A549 (cell line): Measurements from ENCODE around the gene BPIFA3. TPM values are rescaled to one million over a fixed set of nuclear protein-coding genes. Genes with fewer than 3 reads are reported as not detected.

Source experiments
- ATAC-seq, 2 experiments: fragments of 200-7000 bp in 1 of 2; fragments of >200 bp in 1 of 2; cut with Nextera tagmentation in 1 of 2; cut with Tn5 transposase in 1 of 2; 3 replicates each; pipeline versions ENCODE4 v1.8.0 to v1.9.1; 2018 to 2020; ENCODE audit warnings: mild to moderate bottlenecking in 1 of 2, moderate library complexity in 1 of 2
- CTCF ChIA-PET: fragments of 300-600 bp; sonication (Branson Sonifier 250); formaldehyde crosslinking; extraction: SDS; loops from one replicate; lab custom pipeline; 2021; ENCODE audit warnings: antibody characterized with exemption, inconsistent platforms; lab: Yijun Ruan, JAX
- POLR2A ChIA-PET: fragments of 350-600 bp; formaldehyde crosslinking; extraction: SDS; loops from one replicate; lab custom pipeline; 2021; ENCODE audit warnings: antibody characterized with exemption, inconsistent platforms; lab: Yijun Ruan, JAX
- DNase-seq, 2 experiments: peaks; one replicate each; pipeline versions ENCODE4 v3.0.0 to v3.0.0-alpha.2; 2011 to 2016; ENCODE audit warnings: low read depth in 1 of 2, low spot score in 1 of 2
- FAIRE-seq: peaks from 2 replicates; lab custom pipeline; 2011; peaks lifted over from hg19 to GRCh38; lab: Jason Lieb, UNC
- H3K27ac ChIP-seq, 2 experiments: fragments of >200 bp; sonication (Bioruptor Twin); formaldehyde crosslinking; 3 replicates each; pipeline ENCODE4 v1.5.1; 2016 to 2017
- H3K4me1 ChIP-seq: fragments of >200 bp; sonication (Bioruptor Twin); formaldehyde crosslinking; 3 replicates; pipeline ENCODE4 v1.6.1; 2016
- H3K4me2 ChIP-seq: fragments of >200 bp; sonication (Bioruptor Twin); formaldehyde crosslinking; 3 replicates; pipeline ENCODE4 v1.6.1; 2016
- H3K4me3 ChIP-seq: fragments of >200 bp; sonication (Bioruptor Twin); formaldehyde crosslinking; 3 replicates; pipeline ENCODE4 v1.5.1; 2016
- H3K9me3 ChIP-seq: fragments of >200 bp; sonication (Bioruptor Twin); formaldehyde crosslinking; 3 replicates; pipeline ENCODE4 v1.6.1; 2016
- ATOH8 ChIP-seq: fragments of 250-450 bp; sonication (Bioruptor Pico); IDR thresholded peaks from 2 replicates; pipeline ENCODE4 v1.5.0; 2020; ENCODE audit warnings: low read depth, mild to moderate bottlenecking, moderate library complexity
- BCL3 ChIP-seq: fragments of >200 bp; sonication (Bioruptor Twin); formaldehyde crosslinking; IDR thresholded peaks from 3 replicates; pipeline ENCODE4 v1.6.1; 2016
- CBX8 ChIP-seq: fragments of 200-600 bp; sonication (generic); IDR thresholded peaks from 2 replicates; pipeline ENCODE4 v1.6.1; 2016
- CEBPB ChIP-seq, 2 experiments: fragments of >200 bp in 1 of 2; sonication (Bioruptor Twin) in 1 of 2; formaldehyde crosslinking in 1 of 2; IDR thresholded peaks; 2 replicates each; pipeline ENCODE4 v1.6.1; 2012 to 2016
- CHD2 ChIP-seq: fragments of 150-350 bp; IDR thresholded peaks from 2 replicates; pipeline ENCODE4 v1.6.1; 2014; ENCODE audit warnings: low read length; ENCODE audit not compliant: partially characterized antibody
- CTCF ChIP-seq: fragments of >200 bp; sonication (Bioruptor Twin); formaldehyde crosslinking; IDR thresholded peaks from 3 replicates; pipeline ENCODE4 v1.5.1; 2016
- EHF ChIP-seq: fragments of 250-450 bp; sonication (Bioruptor Pico); IDR thresholded peaks from 2 replicates; pipeline ENCODE4 v1.5.0; 2020; ENCODE audit warnings: mild to moderate bottlenecking
- FOSL2 ChIP-seq, 2 experiments: fragments of 450-650 bp in 1 of 2; fragments of >200 bp in 1 of 2; sonication (Bioruptor Twin) in 1 of 2; formaldehyde crosslinking; IDR thresholded peaks; 2 replicates each; pipeline versions ENCODE4 v1.5.0 to v1.6.1; 2016 to 2020; ENCODE audit warnings: mild to moderate bottlenecking in 1 of 2, moderate library complexity in 1 of 2
- HMGXB4 ChIP-seq: fragments of 250-450 bp; sonication (Bioruptor Pico); IDR thresholded peaks from 2 replicates; pipeline ENCODE4 v1.5.0; 2021; ENCODE audit warnings: mild to moderate bottlenecking, moderate library complexity, borderline replicate concordance
- HOXA7 ChIP-seq: fragments of 250-450 bp; sonication (Bioruptor Pico); IDR thresholded peaks from 2 replicates; pipeline ENCODE4 v1.5.0; 2020; ENCODE audit warnings: mild to moderate bottlenecking, moderate library complexity
- JUN ChIP-seq, 2 experiments: fragments of >200 bp; sonication (Bioruptor Twin); formaldehyde crosslinking; IDR thresholded peaks; 2 replicates in 1 of 2; 3 replicates in 1 of 2; pipeline ENCODE4 v1.6.1; 2016 to 2017
- NFE2L2 ChIP-seq: fragments of 150-350 bp; conservative IDR thresholded peaks from 2 replicates; pipeline ENCODE4 v1.6.1; 2014; ENCODE audit warnings: low read length
- POLR2A ChIP-seq: IDR thresholded peaks from 2 replicates; pipeline ENCODE4 v1.6.1; 2012; ENCODE audit warnings: mild to moderate bottlenecking, low read length
- POLR2AphosphoS2 ChIP-seq: conservative IDR thresholded peaks from 2 replicates; pipeline ENCODE4 v1.6.1; 2012; ENCODE audit warnings: low read length, improper control_type of control experiment, inconsistent platforms
- RARB ChIP-seq: fragments of 250-450 bp; sonication (Bioruptor Pico); IDR thresholded peaks from 2 replicates; pipeline ENCODE4 v1.8.0; 2021; ENCODE audit warnings: mild to moderate bottlenecking, moderate library complexity
- RFX5 ChIP-seq: fragments of 450-650 bp; IDR thresholded peaks from 2 replicates; pipeline ENCODE4 v1.7.1; 2014; ENCODE audit warnings: antibody characterized with exemption, mild to moderate bottlenecking, moderate library complexity
- ZSCAN20 ChIP-seq: fragments of 250-450 bp; sonication (Bioruptor Pico); IDR thresholded peaks from 2 replicates; pipeline ENCODE4 v1.8.0; 2022; ENCODE audit warnings: mild to moderate bottlenecking, moderate library complexity
- WGBS: methylation state at CpG from one replicate; pipeline ENCODE4 v1.1.6; 2017; ENCODE audit errors: missing lambda C conversion rate; 5-methylcytosine and 5-hydroxymethylcytosine counted together
- polyA plus RNA-seq, 4 experiments: library from polyadenylated mRNA; depleted of rRNA in 3 of 4; stranded (reverse); fragments of >200 nt; fragmentation: RNase III in 1 of 4; extraction: RNeasy Plus Mini Kit Qiagen cat#74134 plus additional on column Dnase treatment in 1 of 4; gene quantifications; 2 replicates in 3 of 4; 3 replicates in 1 of 4; pipeline ENCODE4 v1.2.3, GENCODE V29; 2011 to 2017
- TF ChIP-seq, protein P1 (sequence below): fragments of 150-350 bp; IDR thresholded peaks from 2 replicates; pipeline ENCODE4 v1.6.1; 2014; ENCODE audit warnings: low read depth, mild to moderate bottlenecking, low read length

Gene BPIFA3
- polyA plus RNA-seq, 2 of the 4 experiments (the other 2 are of a cell fraction): not detected

DNA sequence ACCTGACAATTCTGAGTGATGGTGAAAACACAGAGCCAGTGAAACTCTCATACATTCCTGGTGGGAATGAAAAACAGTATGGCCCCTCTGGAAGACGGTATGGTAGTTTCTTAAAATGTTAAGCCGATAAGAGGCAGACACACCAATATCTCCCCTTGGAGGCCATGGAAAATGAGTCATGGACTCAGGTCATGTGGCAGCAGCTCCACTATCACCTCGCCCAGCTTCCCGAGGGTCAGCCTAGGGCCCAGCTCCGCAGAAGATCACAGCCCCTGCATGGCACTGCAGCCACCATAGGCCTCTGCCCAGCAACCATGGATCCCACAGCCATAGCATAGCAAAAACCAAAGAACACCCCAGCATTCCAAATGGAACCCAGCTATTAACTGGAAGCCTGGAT is 40.1 kb downstream of the BPIFA3 start:
- FAIRE-seq (no peak), ATAC-seq (no peak), DNase-seq (no peak)
- no peak for TF ChIP-seq HMGXB4 (CRISPR knock-in tag)
- no peak for TF ChIP-seq RARB (CRISPR knock-in tag)
- Histone ChIP-seq H3K4me3 (no peak overlapping the region), H3K27ac (no peak overlapping the region), H3K4me1 (no peaks in the 10 kb centered on the region), H3K9me3 (peaks cover 8% of the 10 kb centered on the region), H3K4me2 (no peak overlapping the region)
- POLR2A ChIA-PET: no interaction called here
- CTCF ChIA-PET: interaction anchor here (1.0 kb wide), 1 partner anchor 18 kb away, joined by 3 read pairs; no protein-coding TSS in a partner anchor
- 43% methylated on average over 5 of the region's 5 CpGs for WGBS

GRCh38 chr20:33259371-33259770 is 42.2 kb downstream of the BPIFA3 start:
- POLR2A ChIA-PET: no interaction called here
- CTCF ChIA-PET: interaction anchor here (1.0 to 2.7 kb wide), 4 partner anchors 10 to 40 kb away, joined by 3 to 9 read pairs (median 4); no protein-coding TSS in a partner anchor
- no peak for FAIRE-seq
- no peak for ATAC-seq
- Histone ChIP-seq H3K4me1 (no peaks in the 10 kb centered on the region), H3K9me3 (peaks cover 8% of the 10 kb centered on the region), H3K4me3 (no peak overlapping the region), H3K4me2 (no peak overlapping the region), H3K27ac (no peak overlapping the region)
- TF ChIP-seq, protein P1, sequence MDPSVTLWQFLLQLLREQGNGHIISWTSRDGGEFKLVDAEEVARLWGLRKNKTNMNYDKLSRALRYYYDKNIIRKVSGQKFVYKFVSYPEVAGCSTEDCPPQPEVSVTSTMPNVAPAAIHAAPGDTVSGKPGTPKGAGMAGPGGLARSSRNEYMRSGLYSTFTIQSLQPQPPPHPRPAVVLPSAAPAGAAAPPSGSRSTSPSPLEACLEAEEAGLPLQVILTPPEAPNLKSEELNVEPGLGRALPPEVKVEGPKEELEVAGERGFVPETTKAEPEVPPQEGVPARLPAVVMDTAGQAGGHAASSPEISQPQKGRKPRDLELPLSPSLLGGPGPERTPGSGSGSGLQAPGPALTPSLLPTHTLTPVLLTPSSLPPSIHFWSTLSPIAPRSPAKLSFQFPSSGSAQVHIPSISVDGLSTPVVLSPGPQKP: no peak
- TF ChIP-seq POLR2AphosphoS2 (no peak), CEBPB (IDR thresholded peaks at IDR 0.05) (no peak), CHD2 (no peak), CTCF (no peak), CBX8 (no peak), BCL3 (no peak), RFX5 (no peak), HOXA7 (CRISPR knock-in tag) (no peak), NFE2L2 (no peak), FOSL2 (IDR thresholded peaks at IDR 0.05) (no peak), FOSL2 (CRISPR knock-in tag; IDR thresholded peaks at IDR 0.05) (no peak), EHF (CRISPR knock-in tag) (no peak)
- no peak for DNase-seq
- WGBS: 42% methylated on average over 5 of the region's 5 CpGs

DNA sequence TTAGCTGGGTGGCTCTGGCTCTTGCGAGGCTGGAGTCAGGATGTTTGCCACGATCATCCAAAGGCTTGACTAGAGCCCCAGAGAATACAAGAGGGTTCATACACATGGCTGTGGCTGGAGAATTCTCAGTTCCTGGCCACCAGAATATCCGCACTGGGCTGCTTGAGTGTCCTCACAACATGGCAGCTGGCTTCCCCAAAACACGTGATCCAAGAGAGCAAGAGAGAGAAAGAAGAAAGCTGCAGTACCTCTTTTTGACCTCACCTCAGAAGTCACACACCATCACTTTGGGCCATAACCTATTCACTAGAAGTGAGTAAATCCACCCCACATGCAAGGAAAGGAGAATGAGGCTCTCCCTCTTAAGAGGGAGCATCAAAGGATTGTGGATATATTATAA is 44.3 kb downstream of the BPIFA3 start:
- no peak for TF ChIP-seq BCL3
- TF ChIP-seq ATOH8 (CRISPR knock-in tag): no peak
- TF ChIP-seq JUN (IDR thresholded peaks at IDR 0.05): no peak
- no peak for TF ChIP-seq ZSCAN20 (CRISPR knock-in tag)
- TF ChIP-seq POLR2A: no peak
- POLR2A ChIA-PET: no interaction called here
- 56% methylated on average over 4 of the region's 4 CpGs for whole genome bisulfite sequencing
- Histone ChIP-seq H3K9me3 (peaks cover 8% of the 10 kb centered on the region), H3K4me1 (no peaks in the 10 kb centered on the region), H3K27ac (no peak overlapping the region), H3K4me3 (no peak overlapping the region), H3K4me2 (no peak overlapping the region)
- CTCF ChIA-PET: interaction anchor here (0.9 to 2.7 kb wide), 3 partner anchors 14 to 42 kb away, joined by 3 to 9 read pairs (median 4); no protein-coding TSS in a partner anchor
- no peak for ATAC-seq
- no peak for FAIRE-seq
- DNase-seq: peak in 1 of 2 experiments; percentile 9
